GM23338 (cell line): ENCODE results near the gene FHL2. TPM values are rescaled to one million over a fixed set of nuclear protein-coding genes. Genes with fewer than 3 reads are reported as not detected.

Experiments
- ATAC-seq: fragments of 200-7000 bp; cut with Tn5 transposase; 3 replicates; pipeline ENCODE4 v1.9.1; 2020
- DNase-seq: peaks from one replicate; pipeline ENCODE4 v3.0.0-alpha.2; 2015; ENCODE audit warnings: low spot score
- H2AFZ ChIP-seq: fragments of 200-600 bp; sonication (generic); 2 replicates; pipeline ENCODE4 v1.8.0; 2016; ENCODE audit warnings: antibody characterized with exemption, mild to moderate bottlenecking, moderate library complexity
- H3F3A ChIP-seq: fragments of 200-600 bp; sonication (generic); replicated peaks from 2 replicates; pipeline ENCODE4 v1.8.0; 2017; ENCODE audit warnings: antibody characterized with exemption, mixed run types, low read depth
- H3K27ac ChIP-seq: fragments of 200-600 bp; sonication (generic); 2 replicates; pipeline ENCODE4 v1.6.1; 2016; ENCODE audit warnings: low read depth
- H3K27me3 ChIP-seq: fragments of 200-600 bp; sonication (generic); 2 replicates; pipeline ENCODE4 v1.8.0; 2016; ENCODE audit warnings: mild to moderate bottlenecking, mixed run types, moderate library complexity; ENCODE audit not compliant: insufficient read depth
- H3K36me3 ChIP-seq: fragments of 200-600 bp; sonication (generic); 2 replicates; pipeline ENCODE4 v1.8.0; 2016; ENCODE audit warnings: mild to moderate bottlenecking; ENCODE audit not compliant: insufficient read depth
- H3K4me1 ChIP-seq: fragments of 200-600 bp; sonication (generic); 2 replicates; pipeline ENCODE4 v1.8.0; 2016; ENCODE audit warnings: mild to moderate bottlenecking, moderate library complexity; ENCODE audit not compliant: insufficient read depth
- H3K4me2 ChIP-seq: fragments of 200-600 bp; sonication (generic); 2 replicates; pipeline ENCODE4 v1.7.1; 2017; ENCODE audit warnings: mixed run types
- H3K4me3 ChIP-seq: fragments of 200-600 bp; sonication (generic); 2 replicates; pipeline ENCODE4 v1.6.1; 2016; ENCODE audit warnings: mixed run types
- H3K79me2 ChIP-seq: fragments of 200-600 bp; sonication (generic); replicated peaks from 2 replicates; pipeline ENCODE4 v1.8.0; 2017; ENCODE audit warnings: mild to moderate bottlenecking; ENCODE audit not compliant: insufficient read depth
- H3K9me2 ChIP-seq: fragments of 200-600 bp; sonication (generic); 2 replicates; pipeline ENCODE4 v1.8.0; 2017; ENCODE audit not compliant: insufficient read depth
- H4K20me1 ChIP-seq: fragments of 200-600 bp; sonication (generic); replicated peaks from 2 replicates; pipeline ENCODE4 v1.8.0; 2017; ENCODE audit warnings: mild to moderate bottlenecking; ENCODE audit not compliant: insufficient read depth
- H3K27ac Mint-ChIP-seq: 2 replicates; pipeline ENCODE4 v1.8.0; 2020; ENCODE audit warnings: inconsistent platforms, mild to moderate bottlenecking, moderate library complexity, mixed read lengths
- H3K27me3 Mint-ChIP-seq: 3 replicates; pipeline ENCODE4 v1.8.0; 2022; ENCODE audit warnings: low read depth, mild to moderate bottlenecking, moderate library complexity, mixed read lengths, inconsistent platforms; ENCODE audit not compliant: insufficient read depth, poor library complexity
- H3K36me3 Mint-ChIP-seq: 3 replicates; pipeline ENCODE4 v1.8.0; 2021; ENCODE audit warnings: low read depth, mild to moderate bottlenecking, inconsistent platforms, moderate library complexity, mixed read lengths
- H3K4me1 Mint-ChIP-seq: 3 replicates; pipeline ENCODE4 v1.8.0; 2020; ENCODE audit warnings: mild to moderate bottlenecking, inconsistent platforms, mixed read lengths
- H3K4me3 Mint-ChIP-seq: 3 replicates; pipeline ENCODE4 v1.8.0; 2021; ENCODE audit warnings: moderate library complexity, mild to moderate bottlenecking, inconsistent platforms, mixed read lengths
- H3K9me3 Mint-ChIP-seq: 3 replicates; pipeline ENCODE4 v1.8.0; 2020; ENCODE audit warnings: moderate library complexity, mild to moderate bottlenecking, inconsistent platforms, mixed read lengths
- CREB1 ChIP-seq: fragments of 250-450 bp; sonication (Bioruptor Pico); IDR thresholded peaks from 2 replicates; pipeline ENCODE4 v1.5.0; 2020; ENCODE audit warnings: low read depth, mild to moderate bottlenecking, moderate library complexity
- CTCF ChIP-seq, 2 experiments: fragments of 200-600 bp in 1 of 2; sonication (generic) in 1 of 2; conservative IDR thresholded peaks; 2 replicates each; pipeline versions ENCODE4 v1.5.1 to v1.6.1; 2016 to 2017; ENCODE audit warnings: antibody characterized with exemption in 2 of 2, low read depth in 2 of 2, mild to moderate bottlenecking in 2 of 2, moderate library complexity in 1 of 2
- EZH2 ChIP-seq: fragments of 200-600 bp; sonication (generic); IDR thresholded peaks from one replicate; pipeline ENCODE4 v1.8.0; 2017; ENCODE audit warnings: antibody characterized with exemption, mild to moderate bottlenecking, low read depth; ENCODE audit not compliant: unreplicated experiment
- EZH2phosphoT487 ChIP-seq: fragments of 200-600 bp; sonication (generic); IDR thresholded peaks from one replicate; pipeline ENCODE4 v1.8.1; 2018; ENCODE audit warnings: antibody characterized with exemption; ENCODE audit not compliant: unreplicated experiment
- JUNB ChIP-seq: IDR thresholded peaks from one replicate; pipeline ENCODE4 v1.6.1; 2016; ENCODE audit warnings: antibody characterized with exemption; ENCODE audit not compliant: unreplicated experiment
- NANOG ChIP-seq: IDR thresholded peaks from 2 replicates; pipeline ENCODE4 v1.6.1; 2016; ENCODE audit warnings: antibody characterized with exemption, borderline replicate concordance
- POLR2AphosphoS5 ChIP-seq: IDR thresholded peaks from 2 replicates; pipeline ENCODE4 v1.6.1; 2016; ENCODE audit warnings: antibody characterized with exemption, low read depth
- REST ChIP-seq: IDR thresholded peaks from one replicate; pipeline ENCODE4 v1.6.1; 2018; ENCODE audit warnings: antibody characterized with exemption; ENCODE audit not compliant: unreplicated experiment
- STAT1 ChIP-seq: IDR thresholded peaks from one replicate; pipeline ENCODE4 v1.6.1; 2016; ENCODE audit warnings: antibody characterized with exemption; ENCODE audit not compliant: unreplicated experiment
- ZNF114 ChIP-seq: fragments of 250-450 bp; sonication (Bioruptor Pico); IDR thresholded peaks from 2 replicates; pipeline ENCODE4 v1.5.0; 2020; ENCODE audit warnings: mild to moderate bottlenecking, moderate library complexity
- ZNF331 ChIP-seq: fragments of 250-450 bp; sonication (Bioruptor Pico); IDR thresholded peaks from 2 replicates; pipeline ENCODE4 v1.5.0; 2020; ENCODE audit warnings: low read depth, mild to moderate bottlenecking, moderate library complexity
- polyA plus RNA-seq: library from polyadenylated mRNA; unstranded; fragments of >200 nt; fragmentation: Nextera tagmentation; extraction: Ambion mirVana; gene quantifications from 2 replicates; pipeline ENCODE4 v1.2.1, GENCODE V29; 2016
- total RNA-seq: library from RNA; depleted of rRNA; stranded (reverse); fragments of >200 nt; shearing (Covaris generic); gene quantifications from 2 replicates; pipeline ENCODE4 v1.2.3, GENCODE V29; 2014
- TF ChIP-seq, protein P1 (sequence below): IDR thresholded peaks from 2 replicates; pipeline ENCODE4 v1.6.1; 2016; ENCODE audit warnings: antibody characterized with exemption
- TF ChIP-seq, protein P2 (sequence below): fragments of 250-450 bp; sonication (Bioruptor Pico); IDR thresholded peaks from 2 replicates; pipeline ENCODE4 v1.5.0; 2020; ENCODE audit warnings: mild to moderate bottlenecking, moderate library complexity

The FHL2 gene
- total and polyA plus RNA-seq, 2 experiments from 2014 or later, result 29.0 to 30.9 TPM

DNA sequence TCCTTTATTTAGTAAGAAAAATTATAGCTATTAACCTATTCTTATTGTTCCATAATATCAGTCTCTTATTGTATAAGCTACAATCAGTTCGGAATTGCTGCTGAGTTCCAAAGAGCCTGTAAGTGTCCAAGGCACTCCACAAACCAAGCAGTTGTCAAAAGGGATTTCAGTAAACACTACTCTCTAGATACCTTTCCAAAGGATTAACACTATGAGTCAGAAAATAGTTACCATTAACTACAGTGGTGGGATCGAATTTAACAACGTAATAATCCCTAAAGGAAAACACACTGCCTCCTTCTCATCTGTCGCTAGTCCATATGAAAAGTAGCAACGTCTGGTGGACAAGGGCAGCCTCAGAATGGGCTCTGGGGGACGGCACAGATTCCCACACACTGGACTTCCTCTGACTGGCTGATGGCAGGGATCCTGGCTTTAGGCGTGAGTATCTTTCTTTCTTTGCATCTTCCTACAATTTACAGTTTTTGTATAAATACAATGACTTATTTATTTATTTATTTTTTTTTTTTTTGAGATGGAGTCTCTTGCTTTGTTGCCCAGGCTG is 78.1 kb downstream of the FHL2 start:
- Histone ChIP-seq H3K27ac (no peak overlapping the region), H3F3A (no peaks in the 10 kb centered on the region), H3K4me1 (peaks cover 7% of the 10 kb centered on the region), H3K79me2 (peaks cover 88% of the 10 kb centered on the region), H3K36me3 (no peaks in the 10 kb centered on the region), H4K20me1 (peaks cover 8% of the 10 kb centered on the region; the same call in 1 of the 2 replicates), H3K9me2 (no peaks in the 10 kb centered on the region), H3K27me3 (no peaks in the 10 kb centered on the region), H2AFZ (no peak overlapping the region), H3K4me2 (no peak overlapping the region), H3K4me3 (no peak overlapping the region)
- Mint-ChIP-seq H3K9me3 (no peaks in the 10 kb centered on the region), H3K4me1 (peaks cover 17% of the 10 kb centered on the region), H3K27ac (no peak overlapping the region), H3K36me3 (peaks cover 8% of the 10 kb centered on the region; the same call in 2 of the 3 replicates), H3K27me3 (no peaks in the 10 kb centered on the region), H3K4me3 (no peak overlapping the region)
- no peak for DNase-seq
- no peak for ATAC-seq
- TF ChIP-seq NANOG, result no peak
- no peak for TF ChIP-seq STAT1
- TF ChIP-seq EZH2, result no peak
- no peak for TF ChIP-seq ZNF331
- no peak for TF ChIP-seq JUNB
- TF ChIP-seq, protein P1, sequence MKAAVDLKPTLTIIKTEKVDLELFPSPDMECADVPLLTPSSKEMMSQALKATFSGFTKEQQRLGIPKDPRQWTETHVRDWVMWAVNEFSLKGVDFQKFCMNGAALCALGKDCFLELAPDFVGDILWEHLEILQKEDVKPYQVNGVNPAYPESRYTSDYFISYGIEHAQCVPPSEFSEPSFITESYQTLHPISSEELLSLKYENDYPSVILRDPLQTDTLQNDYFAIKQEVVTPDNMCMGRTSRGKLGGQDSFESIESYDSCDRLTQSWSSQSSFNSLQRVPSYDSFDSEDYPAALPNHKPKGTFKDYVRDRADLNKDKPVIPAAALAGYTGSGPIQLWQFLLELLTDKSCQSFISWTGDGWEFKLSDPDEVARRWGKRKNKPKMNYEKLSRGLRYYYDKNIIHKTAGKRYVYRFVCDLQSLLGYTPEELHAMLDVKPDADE, result no peak
- TF ChIP-seq CTCF (conservative IDR thresholded peaks at IDR 0.05; ENCODE audit: low read depth in 2 of 2), result no peak
- no peak for TF ChIP-seq EZH2phosphoT487
- no peak for TF ChIP-seq ZNF114
- no peak for TF ChIP-seq REST
- no peak for TF ChIP-seq POLR2AphosphoS5
- TF ChIP-seq, protein P2, sequence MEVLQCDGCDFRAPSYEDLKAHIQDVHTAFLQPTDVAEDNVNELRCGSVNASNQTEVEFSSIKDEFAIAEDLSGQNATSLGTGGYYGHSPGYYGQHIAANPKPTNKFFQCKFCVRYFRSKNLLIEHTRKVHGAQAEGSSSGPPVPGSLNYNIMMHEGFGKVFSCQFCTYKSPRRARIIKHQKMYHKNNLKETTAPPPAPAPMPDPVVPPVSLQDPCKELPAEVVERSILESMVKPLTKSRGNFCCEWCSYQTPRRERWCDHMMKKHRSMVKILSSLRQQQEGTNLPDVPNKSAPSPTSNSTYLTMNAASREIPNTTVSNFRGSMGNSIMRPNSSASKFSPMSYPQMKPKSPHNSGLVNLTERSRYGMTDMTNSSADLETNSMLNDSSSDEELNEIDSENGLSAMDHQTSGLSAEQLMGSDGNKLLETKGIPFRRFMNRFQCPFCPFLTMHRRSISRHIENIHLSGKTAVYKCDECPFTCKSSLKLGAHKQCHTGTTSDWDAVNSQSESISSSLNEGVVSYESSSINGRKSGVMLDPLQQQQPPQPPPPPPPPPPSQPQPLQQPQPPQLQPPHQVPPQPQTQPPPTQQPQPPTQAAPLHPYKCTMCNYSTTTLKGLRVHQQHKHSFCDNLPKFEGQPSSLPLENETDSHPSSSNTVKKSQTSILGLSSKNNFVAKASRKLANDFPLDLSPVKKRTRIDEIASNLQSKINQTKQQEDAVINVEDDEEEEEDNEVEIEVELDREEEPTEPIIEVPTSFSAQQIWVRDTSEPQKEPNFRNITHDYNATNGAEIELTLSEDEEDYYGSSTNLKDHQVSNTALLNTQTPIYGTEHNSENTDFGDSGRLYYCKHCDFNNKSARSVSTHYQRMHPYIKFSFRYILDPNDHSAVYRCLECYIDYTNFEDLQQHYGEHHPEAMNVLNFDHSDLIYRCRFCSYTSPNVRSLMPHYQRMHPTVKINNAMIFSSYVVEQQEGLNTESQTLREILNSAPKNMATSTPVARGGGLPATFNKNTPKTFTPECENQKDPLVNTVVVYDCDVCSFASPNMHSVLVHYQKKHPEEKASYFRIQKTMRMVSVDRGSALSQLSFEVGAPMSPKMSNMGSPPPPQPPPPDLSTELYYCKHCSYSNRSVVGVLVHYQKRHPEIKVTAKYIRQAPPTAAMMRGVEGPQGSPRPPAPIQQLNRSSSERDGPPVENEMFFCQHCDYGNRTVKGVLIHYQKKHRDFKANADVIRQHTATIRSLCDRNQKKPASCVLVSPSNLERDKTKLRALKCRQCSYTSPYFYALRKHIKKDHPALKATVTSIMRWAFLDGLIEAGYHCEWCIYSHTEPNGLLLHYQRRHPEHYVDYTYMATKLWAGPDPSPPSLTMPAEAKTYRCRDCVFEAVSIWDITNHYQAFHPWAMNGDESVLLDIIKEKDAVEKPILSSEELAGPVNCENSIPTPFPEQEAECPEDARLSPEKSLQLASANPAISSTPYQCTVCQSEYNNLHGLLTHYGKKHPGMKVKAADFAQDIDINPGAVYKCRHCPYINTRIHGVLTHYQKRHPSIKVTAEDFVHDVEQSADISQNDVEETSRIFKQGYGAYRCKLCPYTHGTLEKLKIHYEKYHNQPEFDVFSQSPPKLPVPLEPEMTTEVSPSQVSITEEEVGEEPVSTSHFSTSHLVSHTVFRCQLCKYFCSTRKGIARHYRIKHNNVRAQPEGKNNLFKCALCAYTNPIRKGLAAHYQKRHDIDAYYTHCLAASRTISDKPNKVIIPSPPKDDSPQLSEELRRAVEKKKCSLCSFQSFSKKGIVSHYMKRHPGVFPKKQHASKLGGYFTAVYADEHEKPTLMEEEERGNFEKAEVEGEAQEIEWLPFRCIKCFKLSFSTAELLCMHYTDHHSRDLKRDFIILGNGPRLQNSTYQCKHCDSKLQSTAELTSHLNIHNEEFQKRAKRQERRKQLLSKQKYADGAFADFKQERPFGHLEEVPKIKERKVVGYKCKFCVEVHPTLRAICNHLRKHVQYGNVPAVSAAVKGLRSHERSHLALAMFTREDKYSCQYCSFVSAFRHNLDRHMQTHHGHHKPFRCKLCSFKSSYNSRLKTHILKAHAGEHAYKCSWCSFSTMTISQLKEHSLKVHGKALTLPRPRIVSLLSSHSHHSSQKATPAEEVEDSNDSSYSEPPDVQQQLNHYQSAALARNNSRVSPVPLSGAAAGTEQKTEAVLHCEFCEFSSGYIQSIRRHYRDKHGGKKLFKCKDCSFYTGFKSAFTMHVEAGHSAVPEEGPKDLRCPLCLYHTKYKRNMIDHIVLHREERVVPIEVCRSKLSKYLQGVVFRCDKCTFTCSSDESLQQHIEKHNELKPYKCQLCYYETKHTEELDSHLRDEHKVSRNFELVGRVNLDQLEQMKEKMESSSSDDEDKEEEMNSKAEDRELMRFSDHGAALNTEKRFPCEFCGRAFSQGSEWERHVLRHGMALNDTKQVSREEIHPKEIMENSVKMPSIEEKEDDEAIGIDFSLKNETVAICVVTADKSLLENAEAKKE (CRISPR knock-in tag), result no peak
- no peak for TF ChIP-seq CREB1 (CRISPR knock-in tag)
